GM21526 (cell line): Measurements from ENCODE around the gene HOMER1.
"Not testable (repeated sequence)": the region's sequence is repeated elsewhere in the genome, so short reads cannot be mapped to it uniquely, and the experiment has no call there.

Experiments
- ATAC-seq: cut with Tn5 transposase; IDR thresholded peaks from one replicate; pipeline ENCODE4 v1.9.1; 2021; ENCODE audit warnings: moderate library complexity; ENCODE audit not compliant: unreplicated experiment, low FRiP score

Gene HOMER1

DNA sequence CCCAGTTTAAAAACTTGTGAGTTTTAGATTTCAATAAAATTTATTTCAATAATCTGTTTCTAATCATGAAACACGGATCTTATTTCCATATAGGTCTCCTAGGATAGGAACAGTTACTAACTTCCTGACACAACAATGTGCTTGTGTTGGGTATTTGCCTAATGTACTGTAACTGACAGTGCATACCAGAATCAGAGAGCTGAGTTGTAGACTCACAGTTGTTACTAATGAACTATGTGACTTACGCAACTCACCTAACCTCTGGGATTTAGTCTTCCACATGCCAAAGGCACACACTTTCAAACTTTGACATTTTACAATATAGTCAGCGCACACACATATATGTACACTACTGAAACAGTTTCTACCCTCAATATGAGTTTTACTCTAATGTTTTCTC lies 77.7 kb downstream of the HOMER1 start:
- no peak for ATAC-seq

DNA sequence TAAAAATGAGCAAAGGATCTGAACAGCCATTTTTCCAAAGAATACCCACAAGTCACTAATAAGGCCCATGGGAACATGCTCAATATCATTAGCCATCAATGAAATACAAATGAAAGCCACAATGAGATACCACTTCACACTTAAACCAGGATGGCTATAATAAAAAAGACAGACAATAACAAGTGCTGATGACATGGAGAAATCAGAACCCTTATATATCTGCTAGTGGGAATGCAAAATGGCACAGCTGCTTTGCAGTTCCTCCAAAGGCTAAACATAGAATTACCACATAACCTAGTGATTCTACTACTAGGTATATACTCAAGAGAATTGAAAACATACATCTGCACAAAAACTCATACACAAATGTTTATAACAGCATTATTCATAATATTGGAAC lies 83.7 kb downstream of the HOMER1 start:
- ATAC-seq: no peak

DNA sequence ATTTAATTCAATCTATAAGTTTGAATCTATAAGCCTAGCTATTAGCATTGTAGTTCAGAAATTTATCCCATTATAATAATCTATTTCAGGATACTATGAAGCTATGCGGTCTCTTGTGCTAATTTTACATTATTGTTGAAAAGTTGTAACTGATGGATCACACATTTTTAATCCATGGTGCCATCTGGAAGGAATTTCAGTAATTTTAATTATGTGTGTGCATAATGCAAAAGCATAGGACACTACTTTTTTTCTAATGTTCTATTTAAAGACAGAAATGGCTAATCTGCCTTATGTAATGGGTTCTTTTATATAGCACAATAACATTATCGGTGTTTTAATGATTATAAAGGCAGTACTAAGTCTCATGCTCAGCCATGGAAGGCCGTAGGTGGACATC lies 90.6 kb downstream of the HOMER1 start:
- ATAC-seq: no peak

DNA sequence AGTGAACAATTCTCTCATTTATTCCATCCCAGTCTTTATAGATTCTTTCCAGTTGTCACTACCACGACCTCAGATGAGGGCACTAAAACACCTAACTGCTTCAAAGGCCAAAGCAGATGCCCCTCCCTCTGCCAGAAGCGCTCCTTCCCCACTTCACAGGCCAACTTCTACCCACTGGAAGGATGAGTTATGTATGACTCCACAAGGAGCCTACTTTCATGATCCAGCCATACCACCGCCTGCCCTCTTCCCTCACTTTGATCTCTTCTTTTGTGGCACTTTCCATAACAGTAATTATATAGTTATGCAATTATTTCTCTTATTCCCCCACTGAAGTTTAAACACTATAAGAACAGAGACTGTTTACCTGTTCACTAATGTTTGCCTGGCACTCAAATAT lies 93.7 kb downstream of the HOMER1 start:
- no peak for ATAC-seq

DNA sequence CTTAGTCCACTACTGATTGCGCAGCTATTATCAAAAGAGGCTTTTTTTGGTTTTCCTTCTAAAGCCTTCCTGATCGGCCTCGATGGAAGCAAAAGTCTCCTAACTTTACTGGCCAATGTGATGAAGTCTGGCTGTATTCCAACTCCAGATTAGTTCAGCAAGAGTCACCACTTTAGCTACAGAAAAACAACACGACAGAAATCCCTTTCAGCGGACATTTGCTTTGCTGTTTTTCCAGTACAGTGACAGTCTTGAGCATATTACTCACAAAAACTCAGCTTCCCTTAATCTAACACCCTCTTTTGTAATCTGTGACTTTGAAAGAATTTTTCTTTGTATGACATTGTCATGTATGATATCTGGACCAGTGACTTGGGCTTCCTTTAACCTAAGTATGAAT lies 95.7 kb downstream of the HOMER1 start:
- no peak for ATAC-seq

DNA sequence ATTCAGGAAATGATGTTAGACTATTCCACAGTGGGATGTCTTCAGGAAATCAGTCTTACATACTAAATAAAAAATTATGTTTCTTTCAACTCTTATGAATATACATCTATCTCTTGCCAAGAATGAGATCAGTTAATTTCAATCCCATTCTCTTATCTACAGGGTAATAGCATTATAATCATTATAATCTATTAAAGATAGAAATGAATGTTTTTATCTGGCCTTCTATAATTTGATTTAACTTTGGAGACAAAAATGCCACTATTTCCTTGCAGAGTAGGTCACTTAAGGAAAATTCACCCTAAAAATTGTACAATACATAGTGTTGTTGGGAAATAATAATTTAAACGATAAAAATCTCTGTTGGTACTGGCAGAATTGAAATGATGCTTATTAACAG lies 96.4 kb downstream of the HOMER1 start:
- ATAC-seq: no peak

DNA sequence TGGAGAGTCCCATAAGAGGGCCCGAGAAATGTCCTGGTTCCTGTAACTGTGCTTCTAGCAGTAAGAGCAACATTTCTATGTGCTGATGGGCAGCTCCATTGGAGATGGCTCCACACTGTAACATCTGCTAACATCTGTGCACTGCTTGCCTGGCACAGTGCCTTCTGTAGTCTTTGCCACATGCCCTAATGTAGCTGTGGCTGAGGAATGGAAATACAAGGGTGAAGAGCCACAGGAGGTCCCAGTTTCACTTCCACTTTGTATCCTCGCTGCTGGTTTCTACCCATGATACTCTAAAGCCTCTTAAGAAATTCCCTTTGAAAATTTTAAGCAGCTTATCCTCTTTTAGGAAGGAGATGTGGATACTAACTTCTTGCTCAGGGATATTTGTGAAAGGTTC lies 97.4 kb downstream of the HOMER1 start:
- ATAC-seq: peak; percentile 93

DNA sequence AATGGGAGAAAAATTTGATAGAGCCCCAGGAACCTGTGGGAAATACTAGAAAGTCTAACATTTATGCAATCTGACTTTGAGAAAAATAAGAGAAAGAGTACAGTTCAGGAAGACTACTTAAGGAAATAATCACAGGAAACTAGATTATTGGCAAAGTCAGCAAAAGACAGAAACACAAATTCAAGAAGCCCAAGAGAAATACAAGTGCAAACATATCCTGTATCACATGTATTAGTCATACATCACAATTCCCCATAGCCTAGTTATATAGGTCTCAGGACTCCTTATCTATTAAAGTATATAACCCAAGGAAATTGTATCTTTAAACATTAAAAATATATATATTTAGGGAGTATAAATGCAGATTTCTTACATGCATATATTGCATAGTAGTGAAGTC lies 100.8 kb downstream of the HOMER1 start:
- ATAC-seq: no peak

DNA sequence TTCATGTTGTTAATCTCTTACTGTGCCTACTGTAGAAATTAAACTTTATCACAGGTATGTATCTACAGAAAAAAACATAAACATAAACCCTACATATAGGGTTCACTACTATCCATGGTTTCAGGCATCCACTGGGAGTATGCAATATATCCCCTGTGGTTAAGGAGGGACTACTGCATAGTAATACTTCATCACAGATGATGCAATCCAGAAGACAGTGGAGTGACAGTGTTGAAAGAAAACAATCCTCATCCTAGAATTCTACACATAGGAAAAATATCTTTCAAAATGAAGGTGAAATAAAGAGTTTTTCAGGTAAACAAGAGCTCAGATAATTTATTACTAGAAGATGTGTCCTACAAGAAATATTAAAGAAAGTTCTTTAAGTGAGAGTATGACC lies 105.9 kb downstream of the HOMER1 start:
- ATAC-seq: no peak

DNA sequence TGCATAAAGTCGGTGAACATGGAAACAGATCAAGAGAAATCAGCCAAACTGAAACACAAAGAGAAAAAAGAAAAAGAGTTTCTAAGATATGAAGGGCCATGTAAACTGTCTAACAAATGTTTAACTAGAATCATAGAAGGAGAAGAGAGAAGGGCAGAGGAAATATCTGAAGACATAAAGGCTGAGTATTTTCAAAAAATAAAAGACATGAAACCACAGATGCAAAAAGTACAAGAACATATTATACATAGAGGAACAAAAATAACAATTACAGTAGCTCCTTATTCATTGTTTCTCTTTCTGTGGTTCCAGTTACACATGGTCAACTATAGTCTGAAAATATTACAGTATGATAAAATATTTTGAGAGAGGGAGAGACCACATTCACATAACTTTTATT lies 106.3 kb downstream of the HOMER1 start:
- no peak for ATAC-seq

DNA sequence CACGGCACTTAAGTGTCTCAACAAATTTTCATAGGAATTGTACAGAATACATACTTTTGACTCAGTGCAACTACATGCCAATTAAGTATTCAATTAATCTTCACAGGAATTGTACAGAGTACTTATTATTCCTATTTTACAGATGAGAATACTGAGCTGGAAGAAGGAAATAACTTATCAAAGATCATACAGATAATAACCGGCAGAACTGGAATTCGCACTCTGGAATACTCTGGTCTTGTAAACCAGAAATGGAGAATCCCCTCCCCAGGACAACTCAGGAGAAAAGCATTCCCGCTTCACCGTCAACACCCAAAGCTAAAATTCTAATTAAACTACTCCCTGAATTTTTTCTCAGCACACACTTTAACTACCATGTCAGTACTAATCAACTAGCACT lies 112.7 kb downstream of the HOMER1 start:
- no peak for ATAC-seq

DNA sequence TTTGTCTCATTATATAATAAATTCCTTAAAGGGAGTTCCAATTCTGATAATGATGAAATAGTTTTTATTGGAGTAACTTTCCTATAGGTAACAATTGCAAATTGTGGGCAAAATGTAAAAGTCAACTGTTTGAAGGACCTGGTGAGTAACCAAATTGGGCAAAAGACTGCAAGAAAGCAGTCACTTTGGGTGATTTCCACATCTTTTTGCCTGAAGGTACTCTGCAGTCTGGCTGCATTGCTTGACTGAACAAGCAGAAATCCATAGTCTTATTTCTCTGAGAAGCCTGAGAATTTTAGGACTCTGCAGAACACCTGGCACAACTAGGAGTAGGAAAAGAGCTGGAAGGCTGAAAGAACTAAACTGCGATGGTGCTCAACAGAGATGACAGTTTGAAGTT lies 114.9 kb downstream of the HOMER1 start:
- ATAC-seq: no peak

DNA sequence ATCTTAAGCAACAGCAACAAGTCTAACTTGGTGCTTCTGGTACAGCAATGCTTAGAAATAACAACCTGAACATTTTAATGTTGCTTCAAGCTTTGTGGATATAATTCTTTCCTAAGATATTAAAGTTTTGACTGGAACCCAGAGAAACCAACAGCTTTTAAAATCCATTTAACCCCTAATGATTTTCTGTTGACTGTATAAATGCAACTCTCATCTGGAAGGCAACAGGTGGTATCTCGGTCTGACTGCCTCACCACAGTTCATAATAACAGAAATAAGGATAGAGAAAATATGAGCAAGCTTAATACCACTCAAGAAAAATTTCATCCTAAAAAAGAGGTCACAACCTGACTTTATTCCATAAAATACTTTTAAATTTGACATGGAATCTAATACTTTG lies 116.9 kb downstream of the HOMER1 start:
- no peak for ATAC-seq

DNA sequence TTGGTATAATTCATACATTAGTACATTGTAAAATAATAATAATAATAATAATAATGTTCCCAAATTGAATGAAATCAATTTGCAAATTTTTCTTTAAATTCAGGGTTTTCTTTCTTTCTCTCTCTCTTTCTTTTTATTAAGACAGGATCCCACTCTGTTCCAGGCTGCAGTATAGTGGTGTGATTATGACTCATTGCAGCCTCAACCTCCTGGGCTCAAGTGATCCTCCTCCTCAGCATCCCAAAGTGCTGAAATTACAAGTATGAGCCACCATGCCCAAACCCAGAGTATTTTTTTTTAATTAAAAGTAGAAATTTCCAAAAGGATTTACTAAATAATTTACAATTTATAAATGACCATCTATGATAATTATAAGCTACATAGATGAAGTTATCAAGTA lies 117.7 kb downstream of the HOMER1 start:
- no peak for ATAC-seq

DNA sequence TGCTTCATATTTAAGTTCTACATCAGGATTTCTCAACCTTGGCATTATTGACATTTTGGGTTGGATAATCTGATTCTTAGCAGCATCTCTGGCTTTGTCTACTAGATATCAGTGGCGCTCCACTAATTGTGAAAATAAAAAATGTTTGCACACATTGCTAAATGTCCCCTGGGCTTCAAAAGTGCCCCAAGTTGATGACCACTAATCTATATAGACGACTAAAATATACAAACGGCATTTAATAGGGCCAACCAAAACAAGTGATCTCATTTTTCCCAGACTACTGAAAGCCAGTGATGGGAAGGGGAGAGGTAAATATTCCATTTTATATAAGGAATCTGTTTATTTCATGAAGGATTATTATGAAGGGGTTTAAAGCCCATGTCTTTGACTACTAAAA lies 118.6 kb downstream of the HOMER1 start:
- ATAC-seq: no peak

DNA sequence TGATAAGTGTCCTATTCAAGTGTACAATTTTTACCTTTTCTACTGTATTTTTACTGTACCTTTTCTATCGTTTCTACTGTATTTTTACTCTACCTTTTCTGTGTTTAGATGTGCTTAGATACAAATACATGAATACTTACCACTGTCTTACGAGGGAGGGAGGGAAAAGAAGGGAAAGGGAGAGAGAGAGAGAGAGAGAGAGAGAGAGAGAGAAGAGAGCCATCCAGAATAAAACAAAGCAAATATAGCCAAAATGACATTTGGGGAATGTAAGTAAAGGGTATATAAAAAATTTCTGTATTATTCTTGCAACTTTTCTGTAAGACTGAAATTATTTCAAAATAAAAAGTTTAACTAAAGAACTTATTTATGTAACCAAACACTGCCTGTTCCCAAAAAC lies 121.2 kb downstream of the HOMER1 start:
- no peak for ATAC-seq

DNA sequence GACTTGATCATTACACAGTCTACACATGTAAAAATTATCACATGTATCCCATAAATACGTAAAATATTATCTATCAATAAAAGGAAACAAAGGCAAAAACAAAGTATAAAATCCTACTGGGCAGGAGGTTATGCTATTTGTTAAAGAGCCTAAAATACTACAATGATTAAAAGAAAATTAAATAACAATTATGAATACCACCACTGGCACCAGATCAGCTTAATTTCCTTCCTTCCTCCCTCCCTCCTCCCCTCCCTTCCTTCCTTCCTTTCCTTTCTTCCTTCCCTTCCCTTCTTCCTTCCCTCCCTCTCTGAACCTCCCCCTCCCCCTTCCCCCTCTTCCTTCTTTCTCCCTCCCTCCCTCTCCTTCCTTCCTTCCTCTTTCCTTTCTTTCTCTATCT lies 127.3 kb downstream of the HOMER1 start:
- no peak for ATAC-seq

DNA sequence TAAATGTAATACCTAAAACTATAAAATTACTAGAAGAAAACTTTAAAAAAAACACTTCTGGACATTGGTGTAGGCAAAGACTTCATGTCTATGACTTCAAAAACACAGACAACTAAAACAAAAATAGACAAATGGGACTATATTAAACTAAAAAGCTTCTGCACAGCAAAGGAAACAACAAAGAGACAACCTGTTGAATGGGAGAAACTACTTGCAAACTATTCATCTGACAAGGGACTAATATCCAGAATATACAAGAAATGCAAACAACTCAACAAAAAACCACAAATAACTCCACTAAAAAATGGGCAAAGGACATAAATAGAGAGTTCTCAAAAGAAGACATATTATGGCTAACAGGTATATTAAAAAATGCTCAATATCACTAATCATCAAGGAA lies 128.8 kb downstream of the HOMER1 start:
- ATAC-seq: not testable (repeated sequence)

DNA sequence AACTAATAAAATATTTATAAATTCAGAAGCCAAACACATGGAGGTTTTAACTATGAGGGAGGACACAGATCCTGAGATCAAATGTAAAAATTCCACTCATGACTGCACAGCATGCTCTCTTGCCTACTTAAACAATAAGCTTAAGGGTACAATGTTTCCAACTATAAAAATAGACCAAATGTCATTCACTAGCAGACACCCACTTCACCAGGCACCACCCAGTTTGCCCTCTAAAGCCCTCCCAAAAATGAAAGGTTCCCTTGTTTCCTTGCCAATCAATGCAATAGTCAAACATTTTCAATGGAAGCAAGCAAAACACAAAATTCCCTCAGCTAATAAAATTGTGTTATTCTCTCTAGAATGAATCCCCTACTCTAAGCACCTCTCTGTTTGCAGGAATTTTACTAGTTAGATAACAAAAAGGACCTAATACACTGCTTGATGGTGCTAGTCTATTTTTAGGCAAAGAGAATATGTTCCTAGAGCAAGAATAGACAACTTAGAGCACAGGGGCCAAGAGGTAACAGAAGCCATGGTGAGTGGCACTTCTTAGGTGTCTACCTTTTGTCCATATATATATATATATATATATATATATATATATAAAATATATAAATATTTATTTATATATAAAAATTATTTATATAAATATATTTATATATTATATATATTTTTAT lies 135.3 kb downstream of the HOMER1 start:
- ATAC-seq: no peak

DNA sequence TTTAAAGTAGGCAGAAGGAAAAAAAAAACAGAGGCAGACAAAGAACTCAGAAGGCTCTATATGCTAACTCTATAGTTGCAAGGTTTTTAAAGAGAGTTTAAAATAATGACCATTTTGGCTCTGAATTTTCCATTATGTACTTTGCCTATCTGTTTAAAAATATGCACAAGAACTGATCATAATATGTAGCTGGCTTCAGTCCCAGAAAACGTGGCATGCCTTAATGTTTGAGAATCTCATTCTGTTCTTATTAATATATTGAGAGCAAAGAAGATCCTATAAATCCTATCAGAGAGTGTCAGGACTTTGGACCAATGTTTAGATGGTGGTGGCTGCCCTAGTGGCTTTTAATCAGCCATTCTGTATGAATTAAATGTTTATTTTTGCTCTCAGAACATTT lies 156.5 kb downstream of the HOMER1 start:
- no peak for ATAC-seq

DNA sequence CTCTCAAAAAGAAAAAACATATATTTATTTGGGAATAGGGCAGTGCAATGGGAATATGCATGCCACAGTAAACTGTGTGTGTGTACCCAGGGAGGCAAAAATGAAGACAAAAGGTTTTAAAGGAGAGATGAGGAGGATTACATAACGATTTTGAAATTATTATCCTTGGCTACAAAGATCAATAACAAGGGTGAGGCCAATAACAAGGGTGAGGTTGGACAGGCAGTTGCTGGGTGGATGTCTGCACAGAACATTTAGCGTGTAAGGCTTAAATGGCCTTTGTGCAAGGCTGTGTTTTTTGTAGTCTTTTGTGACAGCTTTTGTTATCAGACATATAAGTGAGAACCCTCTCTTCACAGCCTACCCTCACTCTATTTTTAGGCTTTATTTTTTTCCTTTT lies 164.1 kb downstream of the HOMER1 start:
- no peak for ATAC-seq

DNA sequence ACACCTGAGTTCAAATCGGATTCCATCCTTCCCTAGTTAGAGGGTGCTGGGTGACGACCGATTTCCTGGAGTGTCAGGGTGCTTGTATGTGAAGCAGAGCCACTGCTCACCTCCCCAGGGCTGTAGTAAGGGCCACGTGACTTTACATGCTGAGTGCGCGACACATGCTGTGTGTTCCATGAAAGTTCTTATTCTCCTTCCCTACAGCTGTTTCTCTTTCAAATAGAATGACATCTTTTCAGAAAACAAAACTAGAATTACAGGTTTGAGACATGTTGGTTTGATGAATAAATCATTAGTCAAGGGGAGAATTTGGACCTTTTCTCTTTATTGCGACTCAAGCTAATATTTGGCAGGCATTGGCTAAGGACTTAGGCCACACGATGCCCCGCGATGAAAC lies 164.9 kb downstream of the HOMER1 start:
- no peak for ATAC-seq

DNA sequence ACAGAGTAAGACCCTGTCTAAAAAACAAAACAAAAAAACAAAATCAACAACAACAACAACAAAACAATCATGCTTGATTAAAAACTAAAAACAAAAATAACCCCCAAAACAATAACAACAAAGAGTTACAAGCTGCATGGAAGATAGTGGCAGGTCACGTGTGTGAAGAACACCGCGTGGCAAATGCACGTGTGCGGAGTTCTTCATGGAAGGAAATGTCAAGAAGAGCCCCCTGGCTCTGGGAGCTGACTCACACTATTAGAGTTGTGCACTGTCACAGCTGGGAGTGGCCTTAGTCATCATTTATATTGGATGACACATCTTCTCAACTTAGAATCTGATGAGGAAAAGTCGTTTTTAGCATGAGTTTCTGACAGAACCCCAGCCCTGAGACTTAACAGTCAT lies 167.5 kb downstream of the HOMER1 start:
- no peak for ATAC-seq
